ENCODE measurements around the gene ZHX3.

Gene ZHX3

GRCh38 chr20:41355192-41355591 lies 37.7 kb upstream of the ZHX3 start:
- DNase-seq, result no peak

- DNase-seq, result no peak
Measured at GRCh38 chr20:41353530-41353929, 36.0 kb upstream of the ZHX3 start.

- no peak for DNase-seq
Measured at GRCh38 chr20:41352666-41353065, 35.1 kb upstream of the ZHX3 start.

- peak in 1 of 14 donors; percentile 21 for DNase-seq
Measured at GRCh38 chr20:41352106-41352505, 34.6 kb upstream of the ZHX3 start.

GRCh38 chr20:41350408-41350962 lies 33.0 kb upstream of the ZHX3 start:
- DNase-seq, result no peak

GRCh38 chr20:41349943-41350342 lies 32.4 kb upstream of the ZHX3 start:
- DNase-seq, result no peak

- no peak for DNase-seq
Measured at GRCh38 chr20:41349266-41349665, 31.7 kb upstream of the ZHX3 start.

- no peak for DNase-seq
Measured at GRCh38 chr20:41348430-41349172, 31.1 kb upstream of the ZHX3 start.

GRCh38 chr20:41347523-41348429 lies 30.2 kb upstream of the ZHX3 start:
- DNase-seq, result no peak

GRCh38 chr20:41345729-41346067 lies 28.2 kb upstream of the ZHX3 start:
- no peak for DNase-seq

GRCh38 chr20:41344938-41345728 lies 27.6 kb upstream of the ZHX3 start:
- no peak for DNase-seq

GRCh38 chr20:41344477-41344876 lies 26.9 kb upstream of the ZHX3 start:
- no peak for DNase-seq

GRCh38 chr20:41342474-41343464 lies 25.2 kb upstream of the ZHX3 start:
- DNase-seq, result no peak

GRCh38 chr20:41340327-41341055 lies 23.0 kb upstream of the ZHX3 start, which contains the start of gene LPIN3:
Gene LPIN3, plus strand, starts transcription at chr20:41340821. Its CDS starts 4,983 bp downstream, at chr20:41345804.
- DNase-seq, result peak in 7 of 14 donors; percentile 20 to 57 (median 33)

- DNase-seq, result peak in 13 of 14 donors; percentile 22 to 82 (median 62)
Measured at GRCh38 chr20:41339957-41340326, 22.4 kb upstream of the ZHX3 start.

- no peak for DNase-seq
Measured at GRCh38 chr20:41336711-41337492, 19.4 kb upstream of the ZHX3 start.

- DNase-seq, result no peak
Measured at GRCh38 chr20:41335591-41335990, 18.1 kb upstream of the ZHX3 start.

GRCh38 chr20:41334443-41335421 lies 17.2 kb upstream of the ZHX3 start:
- DNase-seq, result no peak

Measured in C1 segment of cervical spinal cord (tissue), 14 donors.